Panc1 (cell line): ENCODE results near the gene TIAM2.

ENCODE experiments used
- CTCF ChIP-seq: fragments of 450-650 bp; IDR thresholded peaks from 2 replicates; pipeline ENCODE4 v1.5.1; 2017; ENCODE audit warnings: mild to moderate bottlenecking
- POLR2AphosphoS5 ChIP-seq: IDR thresholded peaks from 2 replicates; pipeline ENCODE4 v1.6.1; 2012; ENCODE audit warnings: mild to moderate bottlenecking, low read depth, low read length, moderate library complexity

GRCh38 chr6:155125906-155126305, 130.8 kb downstream of the TIAM2 start:
- TF ChIP-seq CTCF (no peak), POLR2AphosphoS5 (no peak)
